RWPE2 (cell line): ENCODE results near the gene DNAJC18.

Experiments
- ATAC-seq: fragments of 200-7000 bp; cut with Tn5 transposase; 3 replicates; pipeline ENCODE4 v1.9.1; 2021; ENCODE audit warnings: low read depth
- DNase-seq: peaks from one replicate; pipeline ENCODE4 v3.0.0-alpha.2; 2020; ENCODE audit warnings: low spot score
- H3K27ac ChIP-seq: fragments of 450-650 bp; 2 replicates; pipeline ENCODE4 v1.5.1; 2017; ENCODE audit warnings: mild to moderate bottlenecking; ENCODE audit not compliant: poor library complexity, severe bottlenecking
- H3K27me3 ChIP-seq: fragments of 250-450 bp; sonication (Bioruptor Pico); 2 replicates; pipeline ENCODE4 v1.5.1; 2021; ENCODE audit warnings: mild to moderate bottlenecking, moderate library complexity; ENCODE audit not compliant: insufficient read depth, poor library complexity, severe bottlenecking
- H3K36me3 ChIP-seq: fragments of 250-450 bp; sonication (Bioruptor Pico); 2 replicates; pipeline ENCODE4 v1.5.1; 2020; ENCODE audit warnings: low read depth, mild to moderate bottlenecking, moderate library complexity
- H3K4me1 ChIP-seq: fragments of 250-450 bp; sonication (Bioruptor Pico); 2 replicates; pipeline ENCODE4 v1.5.1; 2021; ENCODE audit warnings: mild to moderate bottlenecking, moderate library complexity; ENCODE audit not compliant: insufficient read depth, poor library complexity, severe bottlenecking
- H3K4me3 ChIP-seq: fragments of 250-450 bp; sonication (Bioruptor Pico); 2 replicates; pipeline ENCODE4 v1.5.1; 2021; ENCODE audit warnings: mild to moderate bottlenecking, moderate library complexity; ENCODE audit not compliant: severe bottlenecking
- H3K9me3 ChIP-seq: fragments of 250-450 bp; sonication (Bioruptor Pico); 2 replicates; pipeline ENCODE4 v1.5.1; 2021; ENCODE audit warnings: mild to moderate bottlenecking, moderate library complexity; ENCODE audit not compliant: severe bottlenecking
- CTCF ChIP-seq: fragments of 450-650 bp; IDR thresholded peaks from one replicate; pipeline ENCODE4 v1.5.1; 2017; ENCODE audit warnings: mild to moderate bottlenecking, moderate library complexity; ENCODE audit not compliant: poor library complexity, severe bottlenecking

DNAJC18 gene

GRCh38 chr5:139453683-139454567 is 14.6 kb upstream of the DNAJC18 start:
- Histone ChIP-seq H3K4me3 (no peak overlapping the region), H3K9me3 (no peaks in the 10 kb centered on the region), H3K27ac (no peak overlapping the region), H3K36me3 (no peaks in the 10 kb centered on the region), H3K27me3 (no peaks in the 10 kb centered on the region), H3K4me1 (peaks cover 1% of the 10 kb centered on the region)
- ATAC-seq (no peak; the same call in 2 of the 3 replicates), DNase-seq (no peak)
- TF ChIP-seq CTCF, result no peak

- H3K27ac ChIP-seq, result no peak overlapping the region
- no peak overlapping the region for H3K4me3 ChIP-seq
- no peaks in the 10 kb centered on the region for H3K27me3 ChIP-seq
- no peaks in the 10 kb centered on the region for H3K36me3 ChIP-seq
- no peaks in the 10 kb centered on the region for H3K9me3 ChIP-seq
- no peaks in the 10 kb centered on the region for H3K4me1 ChIP-seq
- ATAC-seq (no peak), DNase-seq (no peak)
- TF ChIP-seq CTCF, result no peak
These were observed 12.7 kb upstream of the DNAJC18 start for GRCh38 chr5:139451878-139452660.

- Histone ChIP-seq H3K4me3 (no peak overlapping the region), H3K27me3 (no peaks in the 10 kb centered on the region), H3K27ac (no peak overlapping the region), H3K9me3 (no peaks in the 10 kb centered on the region), H3K4me1 (peaks cover under 1% of the 10 kb centered on the region), H3K36me3 (no peaks in the 10 kb centered on the region)
- ATAC-seq (no peak), DNase-seq (no peak)
- TF ChIP-seq CTCF, result no peak
These were observed 11.9 kb upstream of the DNAJC18 start for GRCh38 chr5:139451176-139451575.

- Histone ChIP-seq H3K4me1 (peaks cover 27% of the 10 kb centered on the region), H3K27me3 (no peaks in the 10 kb centered on the region), H3K4me3 (no peak overlapping the region), H3K36me3 (no peaks in the 10 kb centered on the region), H3K9me3 (no peaks in the 10 kb centered on the region), H3K27ac (no peak overlapping the region)
- no peak for TF ChIP-seq CTCF
- DNase-seq (no peak), ATAC-seq (no peak)
These were observed 7.8 kb upstream of the DNAJC18 start for GRCh38 chr5:139446956-139447779.
